NCI-H526 treated with DMSO at 0.1 percent for 48 hours (cell line): ENCODE data around the gene C14orf119.

Experiments
- DNase-seq: peaks from one replicate; lab custom pipeline; 2025; lab: John Stamatoyannopoulos, UW

Gene C14orf119

DNA sequence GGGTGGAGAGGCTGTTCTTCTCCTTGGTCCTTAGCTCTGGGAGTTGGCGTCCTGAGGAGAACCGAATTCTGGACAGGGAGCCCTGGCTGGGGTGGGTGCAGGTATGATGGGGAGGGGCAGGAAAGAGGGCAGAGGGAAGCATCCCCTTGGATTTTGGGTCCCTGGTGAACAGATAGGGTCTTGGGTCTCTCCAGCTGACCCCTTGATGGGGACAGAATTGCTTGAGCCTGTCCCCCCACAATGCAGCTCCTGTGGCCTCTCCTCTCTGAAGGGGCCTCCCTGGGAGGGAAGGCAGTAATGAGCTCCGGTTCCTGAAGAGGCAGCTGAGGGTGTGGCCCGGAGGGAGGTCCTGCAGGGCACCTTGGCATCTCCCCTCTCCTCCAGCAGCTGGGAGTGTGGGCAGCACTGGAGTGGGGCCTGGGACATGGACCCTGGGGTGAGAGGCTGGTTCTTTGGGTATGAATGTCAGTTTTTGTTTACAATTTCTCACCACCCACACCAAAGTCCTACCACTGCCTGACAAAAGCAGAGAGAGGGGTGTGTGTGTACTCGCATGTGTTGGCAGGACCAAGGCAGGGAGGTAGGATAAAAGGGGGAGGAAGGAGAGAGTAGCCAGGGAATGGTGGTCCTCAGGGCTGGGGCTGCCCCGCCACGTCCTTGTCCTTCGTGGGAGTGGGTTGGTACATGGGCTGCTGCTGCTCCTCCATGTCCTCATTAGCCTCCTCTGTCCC lies 31.4 kb downstream of the C14orf119 start:
- no peak for DNase-seq

GRCh38 chr14:23127861-23128260 lies 32.6 kb downstream of the C14orf119 start:
- no peak for DNase-seq

- DNase-seq = no peak
Measured at GRCh38 chr14:23128969-23129758, 33.9 kb downstream of the C14orf119 start.

DNA sequence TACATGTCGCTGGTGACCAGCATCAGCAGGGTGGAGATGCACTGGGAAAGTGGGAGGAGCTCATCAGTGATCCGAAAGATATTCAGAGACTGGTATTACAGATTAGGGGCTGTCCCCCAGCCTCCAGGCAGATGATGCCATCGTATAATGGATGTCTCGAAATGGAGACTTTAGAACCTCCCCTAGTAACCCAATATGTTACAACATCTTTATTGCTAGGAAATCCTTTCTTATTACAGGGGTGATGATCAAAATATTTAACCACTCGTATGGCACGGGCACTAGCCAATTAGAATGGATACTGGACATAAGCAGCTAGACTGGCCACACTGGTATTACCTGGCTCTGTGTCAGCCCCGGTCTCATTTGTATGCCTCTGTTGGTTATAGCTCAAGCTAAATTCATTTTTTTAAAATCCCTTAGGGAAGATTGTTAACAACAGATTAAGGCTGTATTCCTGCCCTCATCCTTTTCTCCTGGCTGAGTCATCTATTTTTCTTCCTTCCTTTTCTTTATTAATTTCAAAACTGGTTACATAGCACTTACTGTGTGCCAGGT lies 34.5 kb downstream of the C14orf119 start:
- no peak for DNase-seq

DNA sequence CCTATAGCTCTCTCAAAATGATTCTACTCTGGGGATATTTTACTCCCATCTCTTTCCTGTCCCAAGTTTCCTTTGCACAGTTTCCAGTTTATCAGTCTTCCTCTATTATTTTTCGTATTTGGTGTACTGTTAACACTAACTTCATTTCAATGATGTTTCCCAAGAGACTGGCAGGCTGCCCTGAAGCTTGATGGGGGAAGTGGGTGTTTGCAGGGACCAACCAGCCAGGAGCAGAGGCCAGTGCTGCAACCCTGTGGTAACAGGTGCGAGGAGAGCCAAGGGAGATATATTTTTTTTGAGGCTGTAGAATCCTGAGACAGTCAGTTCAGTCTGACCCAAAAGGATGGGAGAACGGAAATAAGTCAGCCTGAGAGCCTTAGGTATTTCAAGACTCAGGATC lies 35.6 kb downstream of the C14orf119 start:
- no peak for DNase-seq

DNA sequence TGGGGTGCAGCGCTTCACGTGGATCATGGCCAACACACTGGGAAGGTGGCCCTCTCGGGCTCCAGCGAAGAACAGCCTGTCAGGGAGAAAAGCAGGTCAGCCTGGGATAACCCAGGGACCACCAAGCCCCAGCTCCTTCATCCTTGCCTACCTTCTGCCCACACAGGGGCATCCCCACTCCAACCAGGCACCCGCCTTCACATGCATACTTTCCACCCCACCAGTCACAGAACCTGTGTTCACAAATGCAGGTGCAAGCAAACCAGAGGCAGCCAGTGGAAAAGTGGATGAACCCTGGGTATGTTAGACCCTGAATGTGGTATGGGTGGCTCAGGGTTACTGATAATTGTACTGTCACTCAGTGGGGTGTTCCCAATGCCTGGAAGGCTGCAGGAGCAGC lies 36.2 kb downstream of the C14orf119 start:
- DNase-seq = no peak

DNA sequence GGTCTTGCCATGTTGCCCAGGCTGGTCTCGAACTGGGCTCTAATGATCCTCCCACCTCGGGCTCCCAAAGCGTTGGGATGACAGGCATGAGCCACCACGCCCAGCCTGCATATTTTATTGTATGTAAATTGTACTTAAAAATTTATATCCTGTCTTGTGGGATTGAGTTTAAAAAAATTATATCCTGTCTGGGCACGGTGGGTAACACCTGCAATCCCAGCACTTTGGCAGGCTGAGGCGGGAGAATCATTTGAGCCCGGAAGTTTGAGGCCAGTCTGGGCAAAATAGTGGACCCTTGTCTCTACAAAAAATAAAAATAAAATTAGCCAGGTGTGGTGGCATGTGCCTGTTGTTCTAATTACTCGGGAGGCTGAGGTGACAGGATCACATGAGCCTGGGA lies 37.7 kb downstream of the C14orf119 start:
- DNase-seq = no peak

DNA sequence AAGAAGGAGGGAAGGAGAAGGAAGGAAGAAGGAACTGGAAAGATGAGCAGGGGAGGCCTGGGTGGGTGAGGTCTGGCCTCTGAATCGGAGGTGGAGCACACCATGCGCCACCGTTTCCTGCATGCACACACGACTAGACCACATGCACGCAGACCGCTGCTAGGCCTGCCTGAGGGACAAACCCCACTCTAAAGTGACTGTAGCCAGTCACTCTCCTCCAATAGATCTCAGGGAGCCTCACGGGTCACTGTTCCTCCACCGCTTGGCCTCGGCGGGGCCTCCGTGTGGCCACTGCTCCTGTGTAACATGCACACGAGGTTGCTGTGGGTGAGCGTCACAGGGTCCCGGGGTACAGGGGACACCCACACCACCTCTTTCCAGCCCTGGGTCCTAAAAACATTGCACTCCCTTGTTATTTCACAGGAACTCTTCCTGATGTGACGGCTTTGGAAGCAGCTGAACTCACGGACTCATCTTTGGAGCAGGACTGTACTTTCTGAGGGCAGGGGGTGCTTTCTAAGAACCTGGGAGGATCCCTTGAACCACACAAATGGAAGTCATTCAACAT lies 41.3 kb downstream of the C14orf119 start:
- no peak for DNase-seq

DNA sequence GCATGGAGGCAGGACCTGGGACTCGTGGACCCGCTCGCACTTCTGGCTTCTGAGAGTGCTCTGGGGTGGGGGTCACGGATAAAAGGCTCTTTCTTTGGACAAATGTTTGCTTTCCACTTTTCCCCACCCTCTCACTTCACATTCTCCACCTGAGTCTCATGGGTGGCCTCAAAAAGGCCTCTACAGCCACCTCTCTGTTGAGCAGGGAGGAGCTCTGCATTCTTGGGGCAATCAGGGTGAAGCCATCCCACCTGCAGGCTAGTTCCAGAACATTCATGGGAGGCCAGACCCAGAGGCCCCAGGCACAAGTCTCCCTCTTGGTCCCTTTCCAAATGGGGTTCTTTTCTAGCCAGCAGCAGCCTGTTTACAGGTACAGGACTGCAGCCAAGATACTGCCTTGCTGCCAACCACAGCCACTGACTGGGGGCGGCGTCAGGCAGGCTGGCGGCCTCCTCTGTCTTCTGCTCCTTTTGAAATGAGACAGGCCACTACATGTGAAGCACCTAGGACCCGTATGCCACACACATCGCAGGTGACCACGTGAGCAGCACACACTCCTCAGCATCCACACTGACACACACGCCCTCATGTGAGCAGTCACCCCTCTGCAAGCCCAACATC lies 42.0 kb downstream of the C14orf119 start:
- DNase-seq = no peak

GRCh38 chr14:23137813-23138535 lies 42.7 kb downstream of the C14orf119 start:
- DNase-seq = no peak

DNA sequence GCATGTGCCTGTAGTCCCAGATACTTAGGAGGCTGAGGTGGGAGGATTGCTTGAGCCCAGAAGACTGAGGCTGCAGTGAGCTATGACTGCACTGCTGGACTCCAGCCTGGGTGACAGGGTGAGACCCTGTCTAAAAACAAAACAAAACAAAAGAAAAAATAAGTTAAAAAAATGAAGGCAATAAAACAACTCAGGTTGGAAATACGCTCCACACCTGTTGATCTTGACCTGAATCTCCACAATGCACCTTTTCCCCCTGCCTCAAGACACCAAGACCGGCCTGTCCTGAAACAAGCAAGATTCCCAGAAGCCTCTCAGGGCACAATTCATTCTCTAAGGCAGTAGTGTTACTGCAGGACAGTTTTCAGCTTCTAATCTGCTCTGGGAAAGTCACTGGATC lies 44.6 kb downstream of the C14orf119 start:
- DNase-seq = no peak

DNA sequence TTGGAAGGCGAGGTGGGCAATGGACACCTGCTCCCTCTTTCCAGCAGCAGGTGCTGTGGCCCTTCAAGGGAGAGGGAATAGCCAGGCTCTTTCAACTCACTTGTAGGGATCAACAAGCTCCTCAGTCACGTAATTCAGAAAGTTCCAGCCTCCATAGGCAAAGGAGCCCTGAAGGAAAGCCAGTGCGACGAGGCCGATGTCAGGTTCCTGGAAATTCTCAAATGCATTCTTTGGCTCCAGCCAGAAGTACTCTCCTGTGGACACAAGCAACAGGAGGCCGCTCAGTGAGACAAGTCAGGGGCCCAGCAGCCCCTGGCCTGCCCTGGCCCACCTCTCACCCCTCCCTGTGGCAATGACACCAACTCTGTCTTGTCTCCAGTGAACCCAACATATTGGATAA lies 45.1 kb downstream of the C14orf119 start:
- DNase-seq = no peak

GRCh38 chr14:23141706-23142444 lies 46.6 kb downstream of the C14orf119 start:
- DNase-seq = no peak

- no peak for DNase-seq
Measured at GRCh38 chr14:23142826-23143225, 47.5 kb downstream of the C14orf119 start.

- DNase-seq = no peak
Measured at GRCh38 chr14:23143911-23144310, 48.6 kb downstream of the C14orf119 start.

GRCh38 chr14:23145794-23146350 lies 50.6 kb downstream of the C14orf119 start:
- no peak for DNase-seq

- DNase-seq = no peak
Measured at GRCh38 chr14:23146351-23146910, 51.1 kb downstream of the C14orf119 start.

- DNase-seq = no peak
Measured at GRCh38 chr14:23146980-23147379, 51.7 kb downstream of the C14orf119 start.

DNA sequence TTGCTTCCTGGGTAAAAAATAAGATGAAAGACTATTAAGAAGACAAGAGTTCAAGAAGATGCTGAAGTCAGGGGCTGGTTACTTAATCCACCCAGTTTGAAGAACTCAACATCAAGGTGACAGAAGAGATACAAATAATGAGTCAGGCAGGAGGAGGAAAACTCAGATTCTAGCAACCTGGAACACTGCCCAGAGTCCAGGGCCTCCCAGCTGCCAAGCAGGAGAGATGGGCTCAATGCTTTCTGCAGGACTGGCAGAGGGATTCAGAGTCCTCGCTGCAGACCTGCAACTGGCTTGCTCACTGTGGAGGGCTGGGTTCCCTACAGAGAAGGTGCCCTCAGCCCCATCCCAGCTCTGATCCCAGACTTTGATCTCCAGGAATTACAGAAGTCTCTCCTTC lies 52.4 kb downstream of the C14orf119 start:
- DNase-seq = no peak

DNA sequence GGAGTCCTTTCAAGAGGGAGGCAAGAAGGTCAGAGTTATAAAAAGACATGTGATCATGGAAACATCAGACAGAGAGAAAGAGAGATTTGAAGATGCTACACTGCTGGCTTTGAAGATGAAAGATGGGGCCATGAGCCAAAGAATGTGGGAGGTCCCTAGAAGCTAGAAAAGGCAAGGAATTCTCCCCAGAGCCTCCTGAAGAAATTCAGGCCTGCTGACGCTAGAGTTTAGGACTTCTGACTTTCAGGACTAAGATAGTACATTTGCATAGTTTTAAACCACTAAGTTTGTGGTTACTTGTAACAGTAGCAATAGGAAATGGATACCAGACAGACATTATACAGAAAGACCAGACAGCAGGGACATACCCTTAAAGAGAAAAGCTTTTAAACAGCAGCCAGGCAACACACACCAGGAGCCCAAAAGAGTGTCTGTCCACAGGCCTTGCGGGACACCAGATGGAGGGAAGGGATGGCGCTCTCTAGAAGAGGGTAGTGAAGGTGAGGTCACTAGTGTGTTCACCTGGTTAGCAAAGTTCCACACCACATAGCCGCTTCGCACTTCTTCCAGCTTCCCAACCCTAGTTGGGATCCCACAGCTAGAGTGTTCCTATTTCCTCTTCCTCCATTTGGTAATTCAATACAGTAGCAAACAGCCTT lies 53.4 kb downstream of the C14orf119 start:
- no peak for DNase-seq
